WI38 (cell line): Measurements from ENCODE around the gene UBE2Z.
"Not testable (repeated sequence)": the region's sequence is repeated elsewhere in the genome, so short reads cannot be mapped to it uniquely, and the experiment has no call there.

Experiments
- H3K4me3 ChIP-seq: 2 replicates; pipeline ENCODE4 v1.5.1; 2011; ENCODE audit warnings: low read depth, mild to moderate bottlenecking, control low read depth, low read length
- CTCF ChIP-seq: IDR thresholded peaks from 2 replicates; pipeline ENCODE4 v1.5.1; 2012; ENCODE audit warnings: low read depth, mild to moderate bottlenecking, control low read depth, low read length

Gene UBE2Z

GRCh38 chr17:48871551-48872351, 36.5 kb upstream of the UBE2Z start:
- H3K4me3 ChIP-seq = no peak overlapping the region
- no peak for TF ChIP-seq CTCF

GRCh38 chr17:48872409-48872808, 35.8 kb upstream of the UBE2Z start:
- H3K4me3 ChIP-seq = not testable (repeated sequence)

DNA sequence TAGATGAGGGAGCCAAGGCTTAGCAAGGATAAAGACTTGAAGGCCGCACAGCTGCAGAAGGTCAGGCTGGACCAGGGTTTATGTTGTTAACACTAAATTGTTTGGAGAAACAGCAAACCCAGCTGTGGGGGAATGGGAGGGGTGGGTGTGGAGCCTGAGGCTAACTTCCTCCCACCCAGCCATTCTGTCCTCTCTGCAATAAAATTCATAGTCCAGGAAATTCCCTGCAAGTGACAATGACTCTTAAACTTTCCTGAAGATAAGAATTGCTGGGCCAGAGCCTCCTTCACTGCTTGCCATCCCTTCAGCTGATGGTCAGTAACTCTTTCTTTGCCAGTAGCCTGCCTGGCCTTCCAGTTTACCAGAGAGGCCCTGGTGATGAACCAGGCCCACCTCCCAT, 35.0 kb upstream of the UBE2Z start:
- H3K4me3 ChIP-seq = no peak overlapping the region
- no peak for TF ChIP-seq CTCF

- no peak overlapping the region for H3K4me3 ChIP-seq
- TF ChIP-seq CTCF = no peak
These were observed 34.3 kb upstream of the UBE2Z start for GRCh38 chr17:48873696-48874443.

DNA sequence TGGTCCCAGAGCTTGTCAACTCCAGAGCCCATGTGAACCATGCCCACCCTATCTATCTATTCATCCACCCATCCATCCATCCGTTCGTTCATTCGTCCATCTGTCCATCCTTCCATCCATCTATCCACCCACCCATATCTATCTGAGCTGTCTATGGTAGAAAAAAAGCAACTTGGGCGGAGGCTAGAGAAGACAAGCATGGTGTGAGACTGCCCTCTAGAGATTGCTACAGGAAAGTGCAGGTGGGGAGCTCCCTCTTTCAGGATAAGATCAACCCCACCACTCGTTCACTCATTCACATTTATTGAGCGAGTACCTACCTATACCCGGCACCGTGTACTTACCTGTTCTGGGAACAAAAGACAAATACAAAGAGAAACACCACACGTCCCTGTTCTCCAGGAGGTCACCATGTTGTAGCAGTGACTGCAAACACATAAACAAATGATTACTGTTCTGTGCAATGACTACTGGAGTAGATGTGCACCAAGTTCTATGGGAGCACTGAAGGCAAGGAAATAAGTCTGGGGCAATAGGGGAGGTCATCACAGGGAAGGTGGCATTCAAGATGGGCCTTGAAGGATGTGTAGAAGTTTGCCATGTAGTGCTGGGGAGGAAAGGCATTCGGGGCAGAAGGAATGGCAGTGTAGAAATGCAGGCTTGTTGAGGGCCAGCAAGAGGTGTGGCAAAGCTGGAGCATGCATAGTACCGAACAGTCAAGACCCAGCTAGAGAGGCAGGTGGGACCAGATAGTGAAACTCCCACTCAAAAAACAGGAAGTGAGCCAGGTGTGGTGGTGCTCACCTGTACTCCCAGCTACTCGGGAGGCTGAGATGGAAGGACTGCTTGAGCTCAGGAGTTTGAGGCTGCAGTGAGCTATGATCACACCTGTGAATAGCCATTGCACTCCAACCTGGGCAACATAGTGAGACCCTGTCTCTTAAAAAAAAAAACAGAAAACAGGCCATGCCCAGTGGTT, 29.0 kb upstream of the UBE2Z start:
- no peak overlapping the region for H3K4me3 ChIP-seq
- TF ChIP-seq CTCF = peak; percentile 89

- no peak for TF ChIP-seq CTCF
- no peak overlapping the region for H3K4me3 ChIP-seq
These were observed 25.9 kb upstream of the UBE2Z start for GRCh38 chr17:48882272-48882671.

DNA sequence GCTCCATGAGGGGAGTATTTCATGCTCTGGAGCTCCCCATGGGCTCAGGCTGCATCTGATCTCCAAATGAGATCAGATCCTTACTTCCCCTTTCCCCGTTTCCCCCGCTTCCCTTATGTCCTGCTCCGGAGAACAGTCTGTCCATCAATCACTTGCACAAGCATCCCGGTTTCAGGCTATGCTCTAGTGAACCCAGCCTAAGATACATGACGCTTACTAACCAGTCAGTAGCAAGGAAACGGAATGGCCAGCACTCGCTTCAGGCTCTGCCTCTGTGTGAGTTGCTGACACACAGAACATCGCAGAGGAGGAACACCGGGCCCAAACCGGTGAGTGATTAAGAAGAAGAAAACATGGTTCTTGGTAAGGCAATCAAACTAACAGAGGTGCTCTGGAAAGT, 25.0 kb upstream of the UBE2Z start:
- no peak for TF ChIP-seq CTCF
- H3K4me3 ChIP-seq = no peak overlapping the region
